ENCODE measurements around the gene ICAM5. TPM values are rescaled to one million over a fixed set of nuclear protein-coding genes. Genes with fewer than 3 reads are reported as not detected.

ICAM5 gene
- total RNA-seq, 1 experiment from 2014 or later, result 8.0 TPM

GRCh38 chr19:10315335-10316214 lies 25.8 kb downstream of the ICAM5 start, which contains the start of gene FDX2 (continued):
- TF ChIP-seq ZNF532 (CRISPR knock-in tag; IDR thresholded peaks at IDR 0.05; ENCODE audit: borderline replicate concordance), result no peak
- TF ChIP-seq ZNF416 (CRISPR knock-in tag; IDR thresholded peaks at IDR 0.05), result peak; percentile 60; the same call in 1 of the 2 replicates
- TF ChIP-seq USF1 (CRISPR knock-in tag; IDR thresholded peaks at IDR 0.05), result peak; percentile 98
- TF ChIP-seq ZBTB21 (CRISPR knock-in tag; IDR thresholded peaks at IDR 0.05; ENCODE audit: borderline replicate concordance), result no peak
- TF ChIP-seq STAT6 (CRISPR knock-in tag; conservative IDR thresholded peaks at IDR 0.05; ENCODE audit: low read depth), result no peak

- CTCF ChIA-PET, result interaction anchor here (0.7 to 2.8 kb wide), 9 partner anchors 9 to 74 kb away, joined by 3 to 11 read pairs (median 4); partner anchors contain the start of genes ICAM1, ICAM5 and TYK2
- H3K27me3 Mint-ChIP-seq (ENCODE audit: low read depth), result no peaks in the 10 kb centered on the region
- H3K9me3 Mint-ChIP-seq, result no peaks in the 10 kb centered on the region
- peak overlapping the region; percentile 92 for H3K4me3 Mint-ChIP-seq
- no peak for TF ChIP-seq AFF4 (CRISPR knock-in tag; IDR thresholded peaks at IDR 0.05; ENCODE audit: borderline replicate concordance)
- DNase-seq (ENCODE audit: low spot score), result no peak
- H3K27ac Mint-ChIP-seq, result peak overlapping the region; percentile 95
- ATAC-seq, result 0 out of 2 replicates have a peak, but pooled peaks have one; percentile 11
- POLR2A ChIA-PET, result interaction anchor here (1.1 to 1.2 kb wide), 3 partner anchors 24 to 64 kb away, joined by 3 to 5 read pairs (median 4); partner anchors contain the start of gene TYK2
- peaks cover 13% of the 10 kb centered on the region for H3K4me1 Mint-ChIP-seq
- H3K36me3 Mint-ChIP-seq, result peaks cover 13% of the 10 kb centered on the region
Observed at GRCh38 chr19:10316229-10317044, 26.7 kb downstream of the ICAM5 start.

Measured in WTC11 (cell line).